HG03565 (cell line): ENCODE measurements around the gene ADARB1.

Source experiments
- ATAC-seq: cut with Tn5 transposase; IDR thresholded peaks from one replicate; pipeline ENCODE4 v1.9.1; 2021; ENCODE audit warnings: mild to moderate bottlenecking, moderate library complexity; ENCODE audit not compliant: unreplicated experiment

Gene ADARB1

GRCh38 chr21:45112371-45112770 is 38.0 kb downstream of the ADARB1 start:
- ATAC-seq: no peak

- no peak for ATAC-seq
These were observed 39.2 kb downstream of the ADARB1 start for GRCh38 chr21:45113543-45113942.

- ATAC-seq: no peak
These were observed 39.7 kb downstream of the ADARB1 start for GRCh38 chr21:45114072-45114471.

- no peak for ATAC-seq
These were observed 40.1 kb downstream of the ADARB1 start for GRCh38 chr21:45114475-45114874.

- no peak for ATAC-seq
These were observed 40.8 kb downstream of the ADARB1 start for GRCh38 chr21:45115141-45115540.

GRCh38 chr21:45116066-45116465 is 41.7 kb downstream of the ADARB1 start:
- ATAC-seq: no peak

GRCh38 chr21:45117314-45117713 is 42.9 kb downstream of the ADARB1 start:
- ATAC-seq: no peak

GRCh38 chr21:45118099-45118498 is 43.7 kb downstream of the ADARB1 start:
- ATAC-seq: no peak

GRCh38 chr21:45119812-45120211 is 45.4 kb downstream of the ADARB1 start:
- ATAC-seq: no peak

GRCh38 chr21:45120975-45121374 is 46.6 kb downstream of the ADARB1 start:
- ATAC-seq: no peak

GRCh38 chr21:45122030-45122429 is 47.6 kb downstream of the ADARB1 start:
- no peak for ATAC-seq

- ATAC-seq: no peak
These were observed 48.2 kb downstream of the ADARB1 start for GRCh38 chr21:45122432-45123132.

- no peak for ATAC-seq
These were observed 49.1 kb downstream of the ADARB1 start for GRCh38 chr21:45123440-45123839.

GRCh38 chr21:45124596-45124995 is 50.2 kb downstream of the ADARB1 start:
- ATAC-seq: no peak

GRCh38 chr21:45125357-45125756 is 51.0 kb downstream of the ADARB1 start:
- no peak for ATAC-seq

GRCh38 chr21:45126204-45126626 is 51.8 kb downstream of the ADARB1 start:
- ATAC-seq: no peak

- no peak for ATAC-seq
These were observed 52.6 kb downstream of the ADARB1 start for GRCh38 chr21:45126983-45127382.

- ATAC-seq: no peak
These were observed 53.6 kb downstream of the ADARB1 start for GRCh38 chr21:45127937-45128336.

- no peak for ATAC-seq
These were observed 54.3 kb downstream of the ADARB1 start for GRCh38 chr21:45128613-45129188.

GRCh38 chr21:45129189-45129923 is 55.0 kb downstream of the ADARB1 start:
- no peak for ATAC-seq

GRCh38 chr21:45130324-45130774 is 56.0 kb downstream of the ADARB1 start:
- no peak for ATAC-seq

GRCh38 chr21:45131537-45131999 is 57.2 kb downstream of the ADARB1 start:
- ATAC-seq: no peak
